Upper lobe of right lung (tissue), 1 donor: ENCODE data around the gene DHX35. TPM values are rescaled to one million over a fixed set of nuclear protein-coding genes. Genes with fewer than 3 reads are reported as not detected.

Experiments used
- ATAC-seq: fragments of 200-7000 bp; cut with Tn5 transposase; one replicate; pipeline ENCODE4 v1.9.1; 2020; ENCODE audit warnings: mild to moderate bottlenecking, moderate library complexity
- DNase-seq: peaks from one replicate; pipeline ENCODE4 v3.0.0-alpha.2; 2020
- H3K27ac ChIP-seq: fragments of 200-600 bp; one replicate; pipeline ENCODE4 v1.8.0; 2022
- H3K27me3 ChIP-seq: fragments of 200-600 bp; one replicate; pipeline ENCODE4 v1.8.0; 2022; ENCODE audit warnings: mild to moderate bottlenecking
- H3K36me3 ChIP-seq: fragments of 200-600 bp; one replicate; pipeline ENCODE4 v1.8.0; 2022
- H3K4me1 ChIP-seq: fragments of 200-600 bp; one replicate; pipeline ENCODE4 v1.8.0; 2022
- H3K4me3 ChIP-seq: fragments of 200-600 bp; one replicate; pipeline ENCODE4 v1.8.0; 2022; ENCODE audit warnings: mild to moderate bottlenecking
- H3K9me3 ChIP-seq: fragments of 200-600 bp; one replicate; pipeline ENCODE4 v1.8.0; 2022
- CTCF ChIP-seq: fragments of 200-600 bp; IDR thresholded peaks from one replicate; pipeline ENCODE4 v1.8.0; 2022; ENCODE audit warnings: antibody characterized with exemption
- intact Hi-C: fragments of 100-400 bp; cut with DNase I; formaldehyde crosslinking; loops from one replicate; pipeline ENCODE4 v1.11.0; 2022
- total RNA-seq: library from RNA; stranded (reverse); fragmentation: NEBNext Ultra II Directional; extraction: Animal tissue kit (Norgen Biotek cat#: 25700); gene quantifications from one replicate; pipeline ENCODE4 v1.2.1, GENCODE V29; 2021
- donor health status: DM: no; HTN: yes; CAD: no; lungs with severe emphysema.

Gene DHX35
- total RNA-seq, 1 donor from 2014 or later: 11.1 TPM

GRCh38 chr20:39066471-39067242 is 104.5 kb downstream of the DHX35 start:
- Histone ChIP-seq H3K4me1 (no peaks in the 10 kb centered on the region), H3K36me3 (no peaks in the 10 kb centered on the region), H3K27ac (no peak overlapping the region), H3K9me3 (peaks cover 8% of the 10 kb centered on the region), H3K27me3 (no peaks in the 10 kb centered on the region), H3K4me3 (no peak overlapping the region)
- no peak for TF ChIP-seq CTCF
- ATAC-seq (no peak), DNase-seq (no peak)
- intact Hi-C loops: no loop called here

GRCh38 chr20:39067526-39068216 is 105.5 kb downstream of the DHX35 start:
- intact Hi-C loops: no loop called here
- H3K4me3 ChIP-seq: no peak overlapping the region
- DNase-seq: no peak
- H3K27ac ChIP-seq: no peak overlapping the region
- no peak for TF ChIP-seq CTCF
- H3K27me3 ChIP-seq: no peaks in the 10 kb centered on the region
- H3K4me1 ChIP-seq: no peaks in the 10 kb centered on the region
- H3K9me3 ChIP-seq: peaks cover 8% of the 10 kb centered on the region
- no peak for ATAC-seq
- H3K36me3 ChIP-seq: no peaks in the 10 kb centered on the region

DNA sequence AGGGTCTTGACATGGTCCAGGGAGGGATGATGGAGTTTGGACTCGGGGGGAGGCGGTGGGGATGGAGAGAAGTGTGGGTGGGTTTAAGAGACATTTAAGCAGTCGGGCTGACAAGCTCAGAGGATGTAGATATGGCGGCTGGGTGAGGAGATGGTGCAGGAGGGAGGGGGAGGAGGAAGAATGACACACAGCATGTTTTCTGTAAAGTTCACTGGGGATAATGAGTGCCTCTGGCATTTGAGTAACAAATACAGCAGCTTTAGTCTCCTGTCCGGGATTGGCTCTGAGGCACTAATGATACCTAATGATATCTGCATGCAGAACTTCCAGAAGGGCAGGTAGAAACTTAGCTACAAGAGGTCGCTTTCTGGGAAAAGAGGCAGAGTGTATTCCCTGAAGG is 107.8 kb downstream of the DHX35 start:
- Histone ChIP-seq H3K36me3 (no peaks in the 10 kb centered on the region), H3K27me3 (no peaks in the 10 kb centered on the region), H3K4me3 (no peak overlapping the region), H3K27ac (no peak overlapping the region), H3K4me1 (no peaks in the 10 kb centered on the region), H3K9me3 (peaks cover 8% of the 10 kb centered on the region)
- no peak for DNase-seq
- intact Hi-C loops: no loop called here
- ATAC-seq: no peak
- no peak for TF ChIP-seq CTCF

DNA sequence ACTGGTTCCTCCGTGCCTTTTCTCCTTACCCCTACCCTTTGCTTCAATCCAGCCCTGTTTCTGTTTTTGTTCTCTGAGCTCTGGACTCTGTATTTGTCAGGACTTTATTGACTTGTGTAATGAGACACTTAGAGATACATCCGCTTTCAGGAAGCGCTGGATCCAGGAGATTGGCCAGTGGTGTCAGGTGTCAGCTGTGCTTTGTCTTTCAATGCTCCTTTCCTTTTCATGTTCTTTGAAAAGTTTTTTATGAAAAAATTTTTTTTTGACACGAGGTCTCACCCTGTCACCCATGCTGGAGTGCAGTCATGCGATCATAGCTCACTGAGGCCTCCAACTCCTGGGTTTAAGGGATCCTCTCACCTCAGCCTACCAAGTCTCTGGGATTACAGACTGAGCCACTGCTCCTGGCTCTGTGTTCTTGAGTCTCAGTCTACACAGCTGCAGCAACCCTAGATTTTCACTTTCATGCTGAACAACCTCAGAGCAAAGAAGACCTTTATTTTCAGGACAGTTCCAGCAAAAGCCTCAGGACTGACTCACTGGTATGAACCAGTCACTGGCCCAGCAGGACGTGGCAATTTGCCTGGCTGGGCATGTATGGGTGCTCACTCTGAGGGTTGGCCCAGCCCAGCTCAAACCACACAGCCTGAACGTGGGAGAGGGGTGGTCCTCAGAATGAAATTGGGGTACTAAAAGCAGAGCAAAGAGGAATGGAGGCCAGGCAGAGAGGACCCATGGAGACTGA is 108.5 kb downstream of the DHX35 start:
- Histone ChIP-seq H3K4me3 (no peak overlapping the region), H3K4me1 (no peaks in the 10 kb centered on the region), H3K9me3 (peaks cover 8% of the 10 kb centered on the region), H3K27me3 (no peaks in the 10 kb centered on the region), H3K36me3 (no peaks in the 10 kb centered on the region), H3K27ac (no peak overlapping the region)
- no peak for TF ChIP-seq CTCF
- ATAC-seq (no peak), DNase-seq (no peak)
- intact Hi-C loops: no loop called here

DNA sequence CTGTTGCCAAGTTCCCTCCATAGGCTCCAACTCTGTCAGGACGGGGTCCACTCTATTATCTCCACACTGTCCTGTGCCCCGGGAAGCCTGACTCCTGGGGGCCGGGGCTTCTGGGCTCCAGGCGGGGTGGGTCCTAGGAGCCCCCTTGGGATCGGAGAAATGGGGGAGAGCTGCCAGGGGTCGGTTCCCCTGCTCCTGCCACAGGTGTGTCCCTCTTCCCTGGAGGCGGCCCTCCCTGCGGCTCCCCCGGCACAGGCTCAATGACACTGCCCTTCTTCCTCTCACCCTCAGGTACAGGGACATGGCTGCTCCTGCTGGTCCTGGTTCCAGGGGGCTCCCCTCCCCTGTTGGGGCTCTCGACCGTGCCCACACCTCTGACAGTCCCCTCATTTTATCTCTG is 110.0 kb downstream of the DHX35 start:
- intact Hi-C loops: no loop called here
- Histone ChIP-seq H3K4me3 (no peak overlapping the region), H3K9me3 (peaks cover 8% of the 10 kb centered on the region), H3K4me1 (no peaks in the 10 kb centered on the region), H3K27me3 (no peaks in the 10 kb centered on the region), H3K27ac (no peak overlapping the region), H3K36me3 (no peaks in the 10 kb centered on the region)
- ATAC-seq (no peak), DNase-seq (no peak)
- TF ChIP-seq CTCF: no peak
